ENCODE data around the gene LOX.
A peak's percentile ranks its signal among the peaks of the same experiment; 100 is the strongest.

Gene LOX

GRCh38 chr5:122053181-122054109, 24.6 kb downstream of the LOX start:
- Histone ChIP-seq H3K27ac (no peak overlapping the region), H3K9me3 (no peaks in the 10 kb centered on the region), H3K4me1 (no peaks in the 10 kb centered on the region), H3K27me3 (no peaks in the 10 kb centered on the region), H3K36me3 (no peaks in the 10 kb centered on the region), H3K4me3 (no peak overlapping the region)
- DNase-seq, result peak; percentile 24 to 63
- TF ChIP-seq CTCF (IDR thresholded peaks at IDR 0.05), result no peak
- intact Hi-C loops (cut with DNase I; ENCODE audit: low total_unique reads), result no loop called here

- Histone ChIP-seq H3K27me3 (no peaks in the 10 kb centered on the region), H3K4me1 (no peaks in the 10 kb centered on the region), H3K27ac (no peak overlapping the region), H3K36me3 (no peaks in the 10 kb centered on the region), H3K4me3 (no peak overlapping the region), H3K9me3 (no peaks in the 10 kb centered on the region)
- TF ChIP-seq CTCF (IDR thresholded peaks at IDR 0.05), result no peak
- DNase-seq, result no peak
- intact Hi-C loops (cut with DNase I; ENCODE audit: low total_unique reads), result no loop called here
Measured at GRCh38 chr5:122051569-122051968, 26.5 kb downstream of the LOX start.

- H3K9me3 ChIP-seq, result no peaks in the 10 kb centered on the region
- no peaks in the 10 kb centered on the region for H3K27me3 ChIP-seq
- peaks cover 0 to 1% (median 0%) of the 10 kb centered on the region in 3 donors for H3K36me3 ChIP-seq
- H3K4me1 ChIP-seq, result no peaks in the 10 kb centered on the region
- no peak overlapping the region for H3K4me3 ChIP-seq
- H3K27ac ChIP-seq, result no peak overlapping the region
- no peak for DNase-seq
- TF ChIP-seq CTCF (IDR thresholded peaks at IDR 0.05), result no peak
- intact Hi-C loops (cut with DNase I; ENCODE audit: low total_unique reads), result no loop called here
Measured at GRCh38 chr5:122050959-122051358, 27.1 kb downstream of the LOX start.

- intact Hi-C loops (cut with DNase I; ENCODE audit: low total_unique reads), result no loop called here
- peaks cover 0 to 3% (median 0%) of the 10 kb centered on the region in 3 donors for H3K9me3 ChIP-seq
- H3K4me1 ChIP-seq, result no peaks in the 10 kb centered on the region
- no peak for DNase-seq
- no peak overlapping the region for H3K4me3 ChIP-seq
- no peaks in the 10 kb centered on the region for H3K27me3 ChIP-seq
- no peak overlapping the region for H3K27ac ChIP-seq
- TF ChIP-seq CTCF (IDR thresholded peaks at IDR 0.05), result no peak
- peaks cover 0 to 4% (median 0%) of the 10 kb centered on the region in 3 donors for H3K36me3 ChIP-seq
Measured at GRCh38 chr5:122040636-122041302, 37.3 kb downstream of the LOX start.

GRCh38 chr5:122036326-122036725, 41.7 kb downstream of the LOX start:
- TF ChIP-seq CTCF (IDR thresholded peaks at IDR 0.05), result no peak
- Histone ChIP-seq H3K4me3 (no peak overlapping the region), H3K36me3 (no peaks in the 10 kb centered on the region), H3K9me3 (no peaks in the 10 kb centered on the region), H3K27ac (no peak overlapping the region), H3K27me3 (no peaks in the 10 kb centered on the region), H3K4me1 (no peaks in the 10 kb centered on the region)
- DNase-seq, result no peak
- intact Hi-C loops (cut with DNase I; ENCODE audit: low total_unique reads), result no loop called here
